Activated T-helper 1 cell treated with anti-CD3 and anti-CD28 coated beads, Interleukin-12 subunit alpha, Interleukin-12 subunit beta, Interleukin-2, Interleukin-4 antibody, amounts not matched to agents 30 ng/mL and 10 ng/mL and 1 ng/mL, durations not matched to agents 14 hours and 24 hours and 36 hours (primary cell): ENCODE results near the gene GAREM2. TPM values are rescaled to one million over a fixed set of nuclear protein-coding genes. Genes with fewer than 3 reads are reported as not detected.

Experiments
- DNase-seq: peaks from one replicate; pipeline ENCODE4 v3.0.0; 2021; ENCODE audit warnings: low spot score
- H3K27ac Mint-ChIP-seq: one replicate; pipeline ENCODE4 v1.8.0; 2021; ENCODE audit warnings: mild to moderate bottlenecking, mixed read lengths
- H3K27me3 Mint-ChIP-seq: one replicate; pipeline ENCODE4 v1.8.0; 2022; ENCODE audit warnings: mild to moderate bottlenecking, moderate library complexity, mixed read lengths; ENCODE audit not compliant: insufficient read depth
- H3K36me3 Mint-ChIP-seq: one replicate; pipeline ENCODE4 v1.8.0; 2021; ENCODE audit warnings: low read depth, mixed read lengths
- H3K4me1 Mint-ChIP-seq: one replicate; pipeline ENCODE4 v1.8.0; 2021; ENCODE audit warnings: low read depth, mixed read lengths
- H3K4me3 Mint-ChIP-seq: one replicate; pipeline ENCODE4 v1.8.0; 2021; ENCODE audit warnings: mild to moderate bottlenecking, moderate library complexity, mixed read lengths
- H3K9me3 Mint-ChIP-seq: one replicate; pipeline ENCODE4 v1.8.0; 2021; ENCODE audit warnings: mixed read lengths
- intact Hi-C: fragments of 100-400 bp; cut with micrococcal nuclease; formaldehyde crosslinking; loops from one replicate; pipeline ENCODE4 v1.15.1; 2024
- total RNA-seq: library from RNA; stranded (reverse); gene quantifications from 2 replicates; pipeline ENCODE4 v1.2.3, GENCODE V29; 2022

The GAREM2 gene
- total RNA-seq: 6.1 and 7.4 TPM in 2 replicates

GRCh38 chr2:26172871-26173775, at the start of gene GAREM2:
TSS of gene GAREM2 (plus strand) at chr2:26173088. CDS start at chr2:26173221, 133 bp downstream.
- Mint-ChIP-seq H3K27me3 (peaks cover 45% of the 10 kb centered on the region), H3K36me3 (no peaks in the 10 kb centered on the region), H3K4me3 (peak within 1 kb of the TSS; percentile 85), H3K4me1 (peaks cover 17% of the 10 kb centered on the region), H3K9me3 (no peaks in the 10 kb centered on the region), H3K27ac (peak within 1 kb of the TSS; percentile 68)
- intact Hi-C loops: loop anchor here (5.0 kb wide), 1 partner anchor 159 kb away; no protein-coding TSS in a partner anchor
- DNase-seq: no peak

GRCh38 chr2:26123426-26123825, 49.5 kb upstream of the GAREM2 start:
- Mint-ChIP-seq H3K4me3 (no peak overlapping the region), H3K4me1 (peaks cover 18% of the 10 kb centered on the region), H3K27ac (no peak overlapping the region), H3K9me3 (no peaks in the 10 kb centered on the region), H3K36me3 (peaks cover 8% of the 10 kb centered on the region), H3K27me3 (no peaks in the 10 kb centered on the region)
- no peak for DNase-seq
- intact Hi-C loops: loop anchor here (5.0 kb wide), 1 partner anchor 36 kb away; no protein-coding TSS in a partner anchor

- intact Hi-C loops: no loop called here
- DNase-seq: no peak
- Mint-ChIP-seq H3K4me1 (peaks cover 30% of the 10 kb centered on the region), H3K27ac (no peak overlapping the region), H3K4me3 (no peak overlapping the region), H3K9me3 (no peaks in the 10 kb centered on the region), H3K36me3 (peaks cover 13% of the 10 kb centered on the region), H3K27me3 (no peaks in the 10 kb centered on the region)
Observed at GRCh38 chr2:26126074-26126473, 46.8 kb upstream of the GAREM2 start.

GRCh38 chr2:26128176-26128575, 44.7 kb upstream of the GAREM2 start:
- no peak overlapping the region for H3K27ac Mint-ChIP-seq
- no peak overlapping the region for H3K4me3 Mint-ChIP-seq
- H3K27me3 Mint-ChIP-seq: no peaks in the 10 kb centered on the region
- intact Hi-C loops: no loop called here
- H3K36me3 Mint-ChIP-seq: peaks cover 12% of the 10 kb centered on the region
- peaks cover 35% of the 10 kb centered on the region for H3K4me1 Mint-ChIP-seq
- no peaks in the 10 kb centered on the region for H3K9me3 Mint-ChIP-seq
- DNase-seq: no peak

- Mint-ChIP-seq H3K27ac (no peak overlapping the region), H3K36me3 (peaks cover 18% of the 10 kb centered on the region), H3K4me1 (peaks cover 19% of the 10 kb centered on the region), H3K9me3 (no peaks in the 10 kb centered on the region), H3K4me3 (no peak overlapping the region), H3K27me3 (no peaks in the 10 kb centered on the region)
- intact Hi-C loops: no loop called here
- no peak for DNase-seq
Observed at GRCh38 chr2:26130763-26131162, 42.1 kb upstream of the GAREM2 start.

- Mint-ChIP-seq H3K36me3 (peaks cover 17% of the 10 kb centered on the region), H3K27ac (no peak overlapping the region), H3K4me1 (peaks cover 5% of the 10 kb centered on the region), H3K27me3 (no peaks in the 10 kb centered on the region), H3K4me3 (no peak overlapping the region), H3K9me3 (no peaks in the 10 kb centered on the region)
- no peak for DNase-seq
- intact Hi-C loops: no loop called here
Observed at GRCh38 chr2:26136451-26136850, 36.4 kb upstream of the GAREM2 start.

- Mint-ChIP-seq H3K4me1 (no peaks in the 10 kb centered on the region), H3K27me3 (no peaks in the 10 kb centered on the region), H3K27ac (no peak overlapping the region), H3K36me3 (peaks cover 10% of the 10 kb centered on the region), H3K4me3 (no peak overlapping the region), H3K9me3 (no peaks in the 10 kb centered on the region)
- intact Hi-C loops: no loop called here
- no peak for DNase-seq
Observed at GRCh38 chr2:26139269-26140183, 33.4 kb upstream of the GAREM2 start.

GRCh38 chr2:26141145-26141769, 31.6 kb upstream of the GAREM2 start:
- no peaks in the 10 kb centered on the region for H3K27me3 Mint-ChIP-seq
- intact Hi-C loops: no loop called here
- no peak overlapping the region for H3K4me3 Mint-ChIP-seq
- H3K4me1 Mint-ChIP-seq: no peaks in the 10 kb centered on the region
- H3K27ac Mint-ChIP-seq: no peak overlapping the region
- H3K9me3 Mint-ChIP-seq: no peaks in the 10 kb centered on the region
- H3K36me3 Mint-ChIP-seq: peaks cover 2% of the 10 kb centered on the region
- DNase-seq: no peak

GRCh38 chr2:26144031-26144430, 28.9 kb upstream of the GAREM2 start:
- Mint-ChIP-seq H3K4me1 (no peaks in the 10 kb centered on the region), H3K27ac (no peak overlapping the region), H3K27me3 (peaks cover 7% of the 10 kb centered on the region), H3K36me3 (no peaks in the 10 kb centered on the region), H3K4me3 (no peak overlapping the region), H3K9me3 (no peaks in the 10 kb centered on the region)
- intact Hi-C loops: no loop called here
- DNase-seq: no peak

- intact Hi-C loops: loop anchor here (1.0 to 5.0 kb wide), 5 partner anchors 57 to 538 kb away; no protein-coding TSS in a partner anchor
- no peak overlapping the region for H3K4me3 Mint-ChIP-seq
- H3K27ac Mint-ChIP-seq: no peak overlapping the region
- no peaks in the 10 kb centered on the region for H3K4me1 Mint-ChIP-seq
- no peaks in the 10 kb centered on the region for H3K36me3 Mint-ChIP-seq
- peaks cover 7% of the 10 kb centered on the region for H3K27me3 Mint-ChIP-seq
- H3K9me3 Mint-ChIP-seq: no peaks in the 10 kb centered on the region
- DNase-seq: peak; percentile 43
Observed at GRCh38 chr2:26144953-26145680, 27.8 kb upstream of the GAREM2 start.

GRCh38 chr2:26148501-26148900, 24.4 kb upstream of the GAREM2 start:
- H3K27me3 Mint-ChIP-seq: peaks cover 16% of the 10 kb centered on the region
- no peaks in the 10 kb centered on the region for H3K36me3 Mint-ChIP-seq
- no peak overlapping the region for H3K27ac Mint-ChIP-seq
- H3K9me3 Mint-ChIP-seq: no peaks in the 10 kb centered on the region
- intact Hi-C loops: loop anchor here (5.0 kb wide), 1 partner anchor 296 kb away; no protein-coding TSS in a partner anchor
- no peak for DNase-seq
- no peak overlapping the region for H3K4me3 Mint-ChIP-seq
- no peaks in the 10 kb centered on the region for H3K4me1 Mint-ChIP-seq

- Mint-ChIP-seq H3K9me3 (no peaks in the 10 kb centered on the region), H3K4me1 (no peaks in the 10 kb centered on the region), H3K36me3 (no peaks in the 10 kb centered on the region), H3K27me3 (peaks cover 24% of the 10 kb centered on the region), H3K27ac (no peak overlapping the region), H3K4me3 (no peak overlapping the region)
- no peak for DNase-seq
- intact Hi-C loops: no loop called here
Observed at GRCh38 chr2:26150243-26150642, 22.6 kb upstream of the GAREM2 start.
